Duodenal mucosa (tissue), 2 donors: ENCODE data around the gene TPBGL.

Experiments used
- H3K27ac ChIP-seq: one replicate; pipeline ENCODE4 v1.7.0; 2013; ENCODE audit warnings: low read depth, low read length
- H3K27me3 ChIP-seq, 2 donors: one replicate each; pipeline ENCODE4 v1.7.0; 2013; ENCODE audit warnings: low read length in 2 of 2, control low read depth in 1 of 2; ENCODE audit not compliant: insufficient read depth in 2 of 2, control insufficient read depth in 1 of 2
- H3K36me3 ChIP-seq, 2 donors: one replicate each; pipeline ENCODE4 v1.7.0; 2013; ENCODE audit warnings: low read length in 2 of 2, control low read depth in 1 of 2; ENCODE audit not compliant: insufficient read depth in 2 of 2, control insufficient read depth in 1 of 2
- H3K4me1 ChIP-seq, 2 donors: one replicate each; pipeline ENCODE4 v1.7.0; 2013; ENCODE audit warnings: low read length in 2 of 2, control low read depth in 1 of 2; ENCODE audit not compliant: insufficient read depth in 2 of 2, control insufficient read depth in 1 of 2
- H3K4me3 ChIP-seq, 2 donors: one replicate each; pipeline ENCODE4 v1.7.0; 2013; ENCODE audit warnings: low read length in 2 of 2, low read depth in 1 of 2
- H3K9ac ChIP-seq, 2 donors: one replicate each; pipeline ENCODE4 v1.7.0; 2013; ENCODE audit warnings: low read length in 2 of 2, low read depth in 1 of 2
- H3K9me3 ChIP-seq, 2 donors: one replicate each; pipeline ENCODE4 v1.7.0; 2013; ENCODE audit warnings: low read length in 2 of 2, control low read depth in 1 of 2; ENCODE audit not compliant: control insufficient read depth in 1 of 2

The TPBGL gene

GRCh38 chr11:75199412-75199955 is 41.1 kb upstream of the TPBGL start:
- H3K27me3 ChIP-seq: no peaks in the 10 kb centered on the region
- H3K9ac ChIP-seq: no peak overlapping the region
- H3K4me1 ChIP-seq: no peaks in the 10 kb centered on the region
- no peaks in the 10 kb centered on the region for H3K9me3 ChIP-seq
- no peak overlapping the region for H3K4me3 ChIP-seq
- no peak overlapping the region for H3K27ac ChIP-seq
- H3K36me3 ChIP-seq: peaks cover 30 to 72% of the 10 kb centered on the region in 2 donors

DNA sequence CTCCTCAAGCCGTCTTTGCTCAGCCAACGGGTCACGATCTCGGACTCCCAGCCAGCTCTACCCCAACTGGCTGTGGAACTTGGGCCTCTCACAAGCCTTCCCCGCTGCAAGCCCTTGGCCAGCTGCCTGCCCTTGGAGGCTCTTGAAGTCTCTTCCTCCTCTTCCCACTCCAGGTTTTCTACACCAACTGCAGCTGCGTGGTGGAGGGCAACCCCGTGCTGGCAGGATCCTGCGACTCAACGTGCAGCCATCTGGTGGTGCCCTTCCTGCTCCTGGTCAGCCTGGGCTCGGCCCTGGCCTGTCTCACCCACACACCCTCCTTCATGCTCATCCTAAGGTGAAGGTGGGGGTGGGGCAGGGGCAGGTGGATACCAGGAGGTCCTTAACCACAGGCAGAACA is 40.5 kb upstream of the TPBGL start:
- no peak overlapping the region for H3K9ac ChIP-seq
- no peak overlapping the region for H3K4me3 ChIP-seq

DNA sequence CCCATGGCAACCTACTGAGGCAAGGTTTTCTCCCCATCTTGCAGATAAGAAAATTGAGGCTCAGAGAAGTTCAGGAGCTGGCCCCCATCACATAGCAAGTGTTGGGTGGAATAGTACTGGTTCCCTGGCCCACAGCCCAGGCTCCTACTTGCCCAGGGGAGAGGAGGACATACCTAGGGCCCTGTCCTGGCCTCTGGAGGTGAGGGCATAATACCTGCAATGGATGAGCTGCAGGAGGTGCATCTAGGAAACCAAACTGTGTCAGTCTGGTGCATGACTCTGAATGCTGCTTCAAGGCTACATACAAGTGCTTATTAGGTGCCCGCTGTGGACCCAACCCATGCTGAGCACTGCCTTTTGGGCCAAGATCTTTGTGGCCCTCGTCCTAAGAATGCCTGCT is 40.0 kb upstream of the TPBGL start:
- Histone ChIP-seq H3K27ac (no peak overlapping the region), H3K36me3 (peaks cover 30 to 62% of the 10 kb centered on the region in 2 donors), H3K4me1 (peaks cover 2 to 5% of the 10 kb centered on the region in 2 donors), H3K27me3 (no peaks in the 10 kb centered on the region), H3K4me3 (no peak overlapping the region), H3K9me3 (no peaks in the 10 kb centered on the region), H3K9ac (no peak overlapping the region)

More for the DNA sequence above, 40.5 kb upstream of the TPBGL start:
- Histone ChIP-seq H3K27ac (no peak overlapping the region), H3K4me1 (peaks cover under 1 to 2% of the 10 kb centered on the region in 2 donors), H3K36me3 (peaks cover 30 to 67% of the 10 kb centered on the region in 2 donors), H3K9me3 (no peaks in the 10 kb centered on the region), H3K27me3 (no peaks in the 10 kb centered on the region)

DNA sequence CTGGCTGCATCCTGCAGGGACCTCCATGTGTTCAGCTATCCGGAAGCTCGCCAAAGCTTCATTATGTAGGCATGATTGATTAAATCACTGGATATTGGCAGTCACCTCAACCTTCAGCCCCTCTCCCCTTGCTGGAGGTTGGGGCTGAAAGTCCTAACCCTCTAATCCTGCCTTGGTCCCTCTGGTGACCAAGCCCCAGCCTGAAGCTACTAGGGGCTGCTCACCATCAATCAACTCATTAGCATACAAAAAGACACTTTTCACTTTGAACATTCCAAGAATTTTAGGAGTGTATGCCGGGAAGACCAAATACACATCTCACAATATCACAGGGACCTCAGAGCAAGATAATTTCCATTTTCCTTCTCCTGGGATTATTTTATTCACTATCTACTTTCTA is 38.8 kb upstream of the TPBGL start:
- Histone ChIP-seq H3K36me3 (peaks cover 30 to 50% of the 10 kb centered on the region in 2 donors), H3K4me3 (no peak overlapping the region), H3K4me1 (peaks cover 2 to 5% of the 10 kb centered on the region in 2 donors), H3K27me3 (no peaks in the 10 kb centered on the region), H3K9ac (no peak overlapping the region), H3K27ac (no peak overlapping the region), H3K9me3 (no peaks in the 10 kb centered on the region)

DNA sequence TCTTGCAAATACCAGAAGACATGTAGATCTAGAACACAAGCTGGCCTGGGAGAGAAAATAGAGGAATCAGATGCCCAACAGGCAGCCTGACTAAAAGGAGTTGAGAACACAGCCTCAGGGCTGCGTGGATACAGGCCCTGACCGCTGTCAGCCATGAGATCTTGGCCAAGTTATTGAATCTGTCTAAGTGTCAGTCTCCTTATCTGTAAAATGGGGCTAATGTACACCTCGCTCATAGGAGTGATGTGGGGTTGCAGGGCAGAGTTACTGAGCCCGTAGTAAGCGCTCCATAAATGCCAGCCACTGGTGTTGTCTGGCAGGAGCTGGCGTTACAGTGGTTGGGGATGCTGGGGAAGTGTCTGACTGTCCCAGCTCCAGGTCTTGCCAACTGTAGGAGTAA is 38.4 kb upstream of the TPBGL start:
- Histone ChIP-seq H3K27me3 (no peaks in the 10 kb centered on the region), H3K9me3 (no peaks in the 10 kb centered on the region), H3K4me1 (peaks cover 2 to 5% of the 10 kb centered on the region in 2 donors), H3K9ac (no peak overlapping the region), H3K36me3 (peaks cover 30 to 49% of the 10 kb centered on the region in 2 donors), H3K4me3 (no peak overlapping the region), H3K27ac (no peak overlapping the region)

DNA sequence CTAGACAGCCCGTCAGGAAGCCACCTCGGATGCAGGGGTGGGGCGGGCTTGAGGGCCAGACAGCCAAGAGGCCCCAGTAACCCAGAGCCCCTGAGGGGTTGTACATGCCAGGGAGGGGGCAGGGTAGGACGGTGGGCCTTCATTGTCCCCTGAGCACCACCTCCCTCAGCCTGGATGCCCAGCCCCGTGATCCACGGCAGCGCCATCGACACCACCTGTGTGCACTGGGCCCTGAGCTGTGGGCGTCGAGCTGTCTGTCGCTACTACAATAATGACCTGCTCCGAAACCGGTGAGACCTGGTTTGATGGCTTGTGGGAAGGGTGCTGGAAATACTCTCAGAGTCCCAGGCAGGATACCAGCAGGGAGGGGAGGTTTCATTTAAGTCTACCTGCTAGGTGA is 37.4 kb upstream of the TPBGL start:
- H3K27me3 ChIP-seq: no peaks in the 10 kb centered on the region
- H3K4me1 ChIP-seq: peaks cover 2 to 5% of the 10 kb centered on the region in 2 donors
- peaks cover 28 to 39% of the 10 kb centered on the region in 2 donors for H3K36me3 ChIP-seq
- H3K4me3 ChIP-seq: no peak overlapping the region
- no peak overlapping the region for H3K27ac ChIP-seq
- no peaks in the 10 kb centered on the region for H3K9me3 ChIP-seq
- H3K9ac ChIP-seq: no peak overlapping the region

- no peak overlapping the region for H3K27ac ChIP-seq
- no peaks in the 10 kb centered on the region for H3K27me3 ChIP-seq
- H3K36me3 ChIP-seq: peaks cover 24 to 35% of the 10 kb centered on the region in 2 donors
- peaks cover 2 to 5% of the 10 kb centered on the region in 2 donors for H3K4me1 ChIP-seq
- no peak overlapping the region for H3K9ac ChIP-seq
- no peaks in the 10 kb centered on the region for H3K9me3 ChIP-seq
- no peak overlapping the region for H3K4me3 ChIP-seq
Measured at GRCh38 chr11:75203641-75204011, 36.9 kb upstream of the TPBGL start.

DNA sequence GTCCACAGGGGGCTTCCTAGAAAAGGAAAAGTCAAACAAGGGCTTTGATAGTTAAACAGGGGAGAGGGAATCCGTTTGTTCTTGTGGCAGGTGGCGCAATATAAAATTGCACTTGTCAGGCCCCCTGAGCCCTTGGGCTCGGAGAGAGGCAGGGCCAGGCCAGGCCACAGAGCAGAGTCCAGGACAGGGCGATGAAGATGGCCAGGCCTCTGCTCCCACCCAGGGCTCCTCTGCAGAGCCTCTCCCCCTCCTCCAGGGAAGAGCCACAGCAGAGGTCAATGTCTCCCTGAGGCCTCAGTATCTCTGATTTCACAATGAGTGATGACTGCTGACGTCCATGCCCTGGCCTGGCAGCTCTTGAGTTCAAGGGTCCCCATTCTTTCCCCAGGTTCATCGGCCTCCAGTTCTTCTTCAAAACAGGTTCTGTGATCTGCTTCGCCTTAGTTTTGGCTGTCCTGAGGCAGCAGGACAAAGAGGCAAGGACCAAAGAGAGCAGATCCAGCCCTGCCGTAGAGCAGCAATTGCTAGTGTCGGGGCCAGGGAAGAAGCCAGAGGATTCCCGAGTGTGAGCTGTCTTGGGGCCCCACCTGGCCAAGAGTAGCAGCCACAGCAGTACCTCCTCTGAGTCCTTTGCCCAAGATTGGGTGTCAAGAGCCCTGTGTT is 36.4 kb upstream of the TPBGL start:
- peaks cover 2 to 5% of the 10 kb centered on the region in 2 donors for H3K4me1 ChIP-seq
- no peak overlapping the region for H3K4me3 ChIP-seq
- no peak overlapping the region for H3K9ac ChIP-seq
- H3K36me3 ChIP-seq: peaks cover 20 to 29% of the 10 kb centered on the region in 2 donors
- no peaks in the 10 kb centered on the region for H3K27me3 ChIP-seq
- H3K9me3 ChIP-seq: no peaks in the 10 kb centered on the region
- no peak overlapping the region for H3K27ac ChIP-seq

- Histone ChIP-seq H3K9me3 (no peaks in the 10 kb centered on the region), H3K27me3 (no peaks in the 10 kb centered on the region), H3K27ac (no peak overlapping the region), H3K4me1 (peaks cover 2 to 5% of the 10 kb centered on the region in 2 donors), H3K36me3 (peaks cover 19 to 29% of the 10 kb centered on the region in 2 donors), H3K9ac (no peak overlapping the region), H3K4me3 (no peak overlapping the region)
Measured at GRCh38 chr11:75204685-75205563, 35.6 kb upstream of the TPBGL start.

GRCh38 chr11:75205564-75206020 is 35.0 kb upstream of the TPBGL start:
- H3K27ac ChIP-seq: no peak overlapping the region
- H3K4me3 ChIP-seq: no peak overlapping the region
- H3K9me3 ChIP-seq: no peaks in the 10 kb centered on the region
- peaks cover 2 to 5% of the 10 kb centered on the region in 2 donors for H3K4me1 ChIP-seq
- H3K9ac ChIP-seq: no peak overlapping the region
- no peaks in the 10 kb centered on the region for H3K27me3 ChIP-seq
- peaks cover 13 to 23% of the 10 kb centered on the region in 2 donors for H3K36me3 ChIP-seq
